ENCODE measurements around the gene HSD17B12.
"Not testable (repeated sequence)": the region's sequence is repeated elsewhere in the genome, so short reads cannot be mapped to it uniquely, and the experiment has no call there.

The HSD17B12 gene

GRCh38 chr11:43664295-43664694 lies 16.2 kb upstream of the HSD17B12 start:
- DNase-seq (ENCODE audit: extremely low spot score): no peak
- CTCF ChIA-PET: no interaction called here
- no peak for TF ChIP-seq CTCF (IDR thresholded peaks at IDR 0.05; ENCODE audit: control extremely low read depth, extremely low read depth, low read depth, missing control alignments)
- POLR2A ChIA-PET: no interaction called here

GRCh38 chr11:43671284-43671683 lies 9.3 kb upstream of the HSD17B12 start:
- DNase-seq (ENCODE audit: extremely low spot score); POLR2A ChIA-PET: not testable (repeated sequence)
- CTCF ChIA-PET: interaction anchor here (1.0 to 1.1 kb wide), 2 partner anchors 9 to 389 kb away, joined by 3 read pairs; partner anchors contain the start of gene HSD17B12

GRCh38 chr11:43674560-43674959 lies 6.0 kb upstream of the HSD17B12 start:
- no peak for TF ChIP-seq CTCF (IDR thresholded peaks at IDR 0.05; ENCODE audit: control extremely low read depth, extremely low read depth, low read depth, missing control alignments)
- no peak for DNase-seq (ENCODE audit: extremely low spot score)
- ChIA-PET CTCF (no interaction called here), POLR2A (no interaction called here)

GRCh38 chr11:43676933-43677332 lies 3.6 kb upstream of the HSD17B12 start:
- DNase-seq (ENCODE audit: extremely low spot score): no peak
- ChIA-PET CTCF (no interaction called here), POLR2A (no interaction called here)
- no peak for TF ChIP-seq CTCF (IDR thresholded peaks at IDR 0.05; ENCODE audit: control extremely low read depth, extremely low read depth, low read depth, missing control alignments)

- DNase-seq (ENCODE audit: extremely low spot score): no peak
- ChIA-PET CTCF (no interaction called here), POLR2A (no interaction called here)
- no peak for TF ChIP-seq CTCF (IDR thresholded peaks at IDR 0.05; ENCODE audit: control extremely low read depth, extremely low read depth, low read depth, missing control alignments)
Observed at GRCh38 chr11:43681401-43681942, 934 bp downstream of the HSD17B12 start.

- CTCF ChIA-PET; DNase-seq (ENCODE audit: extremely low spot score): not testable (repeated sequence)
- POLR2A ChIA-PET: interaction anchor here (0.7 kb wide), 1 partner anchor 18 kb away, joined by 7 read pairs; no protein-coding TSS in a partner anchor
Observed at GRCh38 chr11:43682081-43682480, 1.5 kb downstream of the HSD17B12 start.

- ChIA-PET CTCF (interaction anchor here (1.0 to 1.8 kb wide), 5 partner anchors 12 to 38 kb away, joined by 3 to 5 read pairs (median 4); no protein-coding TSS in a partner anchor), POLR2A (no interaction called here)
- no peak for TF ChIP-seq CTCF (IDR thresholded peaks at IDR 0.05; ENCODE audit: control extremely low read depth, extremely low read depth, low read depth, missing control alignments)
- DNase-seq (ENCODE audit: extremely low spot score): no peak
Observed at GRCh38 chr11:43685440-43685839, 4.9 kb downstream of the HSD17B12 start.

GRCh38 chr11:43686207-43686606 lies 5.7 kb downstream of the HSD17B12 start:
- POLR2A ChIA-PET: no interaction called here
- CTCF ChIA-PET: interaction anchor here (1.0 to 1.8 kb wide), 3 partner anchors 11 to 20 kb away, joined by 3 to 5 read pairs (median 4); no protein-coding TSS in a partner anchor
- no peak for DNase-seq (ENCODE audit: extremely low spot score)
- TF ChIP-seq CTCF (IDR thresholded peaks at IDR 0.05; ENCODE audit: control extremely low read depth, extremely low read depth, low read depth, missing control alignments): no peak
